GM08714 (cell line): ENCODE measurements around the gene CYP2W1.
"Not testable (repeated sequence)": the region's sequence is repeated elsewhere in the genome, so short reads cannot be mapped to it uniquely, and the experiment has no call there.

ENCODE experiments used
- H3K4me3 ChIP-seq: fragments of 200-500 bp; sonication (Bioruptor generic); 2 replicates; pipeline ENCODE4 v1.5.1; 2014; ENCODE audit warnings: mild to moderate bottlenecking, low read length, inconsistent platforms
- ZNF274 ChIP-seq: IDR thresholded peaks from 2 replicates; pipeline ENCODE4 v1.6.1; 2012; ENCODE audit warnings: mild to moderate bottlenecking, low read depth, low read length

Gene CYP2W1

DNA sequence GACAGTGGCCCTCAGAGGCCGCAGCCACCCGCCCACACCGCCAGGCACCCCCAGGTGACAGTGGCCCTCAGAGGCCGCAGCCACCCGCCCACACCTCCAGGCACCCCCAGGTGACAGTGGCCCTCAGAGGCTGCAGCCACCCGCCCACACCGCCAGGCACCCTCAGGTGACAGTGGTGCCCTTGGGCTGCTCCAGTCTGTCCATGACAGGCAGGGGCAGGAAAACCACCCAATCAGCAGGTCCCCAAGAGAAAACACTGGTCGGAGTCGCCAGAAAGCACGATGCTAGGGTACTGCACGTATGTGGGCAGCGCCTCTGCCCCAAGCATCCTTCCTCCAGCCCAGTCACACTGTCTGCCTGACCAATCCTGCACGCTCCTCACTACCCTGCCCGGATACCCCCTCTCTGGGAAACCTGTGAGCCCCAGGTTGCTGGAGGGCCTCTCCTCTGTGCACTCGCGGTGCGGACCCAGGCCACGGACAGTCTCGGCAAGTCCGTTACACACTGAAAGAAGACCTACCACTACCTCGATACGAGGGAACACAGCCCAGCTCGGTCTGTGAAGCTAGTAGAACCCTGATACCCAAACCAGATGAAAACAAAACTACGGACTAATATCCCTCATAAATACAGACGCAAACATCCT, 49.7 kb downstream of the CYP2W1 start:
- no peak overlapping the region for H3K4me3 ChIP-seq
- no peak for TF ChIP-seq ZNF274

DNA sequence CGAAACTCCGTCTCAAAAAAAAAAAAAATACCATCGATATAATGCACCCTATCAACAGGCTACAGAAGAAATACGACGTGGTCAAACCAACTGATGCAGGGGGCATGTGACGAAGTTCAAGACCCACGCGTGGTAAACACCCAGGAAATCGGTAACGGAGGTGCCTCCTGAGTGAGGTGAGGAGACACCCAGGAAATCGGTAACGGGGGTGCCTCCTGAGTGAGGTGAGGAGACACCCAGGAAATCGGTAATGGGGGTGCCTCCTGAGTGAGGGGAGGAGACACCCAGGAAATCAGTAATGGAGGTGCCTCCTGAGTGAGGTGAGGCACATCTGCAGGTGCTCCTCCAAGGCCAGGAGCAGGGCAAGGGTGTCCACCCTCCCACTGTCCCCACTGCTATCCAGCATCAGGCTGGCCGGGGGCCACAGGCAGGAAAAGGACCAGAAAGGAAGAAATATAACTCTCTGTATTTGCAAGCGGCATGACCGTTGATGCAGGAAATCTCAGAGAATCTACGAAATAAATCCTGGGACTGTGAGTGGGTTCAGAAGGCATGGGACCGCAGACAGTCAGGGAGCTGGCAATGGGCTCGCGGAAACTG, 50.7 kb downstream of the CYP2W1 start:
- no peak for TF ChIP-seq ZNF274
- no peak overlapping the region for H3K4me3 ChIP-seq

DNA sequence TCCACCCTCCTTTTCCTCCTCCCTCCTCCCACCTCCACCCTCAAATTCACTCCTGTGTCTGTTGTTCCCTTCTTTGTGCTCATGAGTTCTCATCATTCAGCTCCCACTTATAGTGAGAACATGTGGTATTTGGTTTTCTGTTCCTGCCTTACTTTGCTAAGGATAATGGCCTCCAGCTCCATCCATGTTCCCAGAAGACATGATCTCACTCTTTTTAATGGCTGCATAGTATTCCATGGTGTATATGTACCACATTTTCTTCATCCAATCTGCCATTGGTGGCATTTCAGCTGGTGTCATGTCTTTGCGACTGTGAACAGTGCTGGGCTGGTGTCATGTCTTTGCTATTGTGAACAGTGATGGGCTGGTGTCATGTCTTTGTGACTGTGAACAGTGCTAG, 51.8 kb downstream of the CYP2W1 start:
- not testable (repeated sequence) for H3K4me3 ChIP-seq

DNA sequence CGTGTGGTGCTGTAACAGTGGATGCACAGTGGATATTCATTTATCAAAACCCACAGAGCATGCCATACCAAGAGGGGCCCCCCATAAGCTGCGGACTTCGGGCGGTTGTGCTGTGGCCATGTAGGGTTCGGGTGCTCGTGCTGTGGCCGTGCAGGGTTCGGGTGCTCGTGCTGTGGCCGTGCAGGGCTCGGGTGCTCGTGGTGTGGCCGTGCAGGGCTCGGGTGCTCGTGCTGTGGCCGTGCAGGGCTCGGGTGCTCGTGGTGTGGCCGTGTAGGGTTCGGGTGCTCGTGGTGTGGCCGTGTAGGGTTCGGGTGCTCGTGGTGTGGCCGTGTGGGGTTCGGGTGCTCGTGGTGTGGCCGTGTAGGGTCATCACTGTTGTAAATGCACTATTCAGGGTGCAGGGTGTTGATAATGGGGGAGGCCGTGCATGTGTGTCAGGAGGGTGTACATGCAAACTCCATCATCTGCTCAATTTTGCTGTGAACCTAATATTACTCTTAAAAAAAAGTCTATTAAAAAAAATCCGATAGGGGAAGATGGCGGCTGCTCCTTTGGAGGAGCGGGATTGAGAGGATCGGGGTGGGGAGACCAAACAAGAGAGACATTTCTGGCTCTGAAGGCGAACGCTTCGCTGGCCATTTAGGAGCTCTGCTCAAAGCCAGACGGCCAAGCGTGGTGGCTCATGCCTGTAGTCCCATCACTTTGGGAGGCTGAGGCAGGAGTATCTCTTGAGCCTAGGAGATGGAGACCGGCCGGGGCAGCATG, 53.4 kb downstream of the CYP2W1 start:
- H3K4me3 ChIP-seq = not testable (repeated sequence)
